Measurements from ENCODE around the gene IL22RA2. TPM values are rescaled to one million over a fixed set of nuclear protein-coding genes. Genes with fewer than 3 reads are reported as not detected.

Gene IL22RA2
- polyA plus RNA-seq, 3 donors: not detected

GRCh38 chr6:137102050-137102848 is 71.2 kb downstream of the IL22RA2 start:
- Mint-ChIP-seq H3K9me3 (peaks cover 0 to 9% (median 4%) of the 10 kb centered on the region in 7 donors), H3K4me1 (no peaks in the 10 kb centered on the region), H3K36me3 (no peaks in the 10 kb centered on the region), H3K4me3 (no peak overlapping the region), H3K27ac (peak overlapping the region in 1 of 7 donors; percentile 84), H3K27me3 (ENCODE audit: low read depth in 3 of 3) (peaks cover 0 to 2% (median 1%) of the 10 kb centered on the region in 3 donors)
- H3K9me3 ChIP-seq (replicated peaks in 1 of 2; ENCODE audit: control insufficient read depth in 1 of 2, insufficient read depth in 1 of 2, low read length in 2 of 2): no peaks in the 10 kb centered on the region
- H3K27me3 ChIP-seq (ENCODE audit: control insufficient read depth in 2 of 2, insufficient read depth in 2 of 2, low read length in 2 of 2): no peaks in the 10 kb centered on the region
- DNase-seq: no peak
- no peaks in the 10 kb centered on the region for H3K4me1 ChIP-seq (ENCODE audit: control insufficient read depth in 1 of 2, insufficient read depth in 2 of 2, low read length in 2 of 2)
- H3K27ac ChIP-seq (ENCODE audit: low read depth in 1 of 2, low read length in 2 of 2): no peak overlapping the region
- intact Hi-C loops (cut with micrococcal nuclease): no loop called here
- no peaks in the 10 kb centered on the region for H3K79me2 ChIP-seq (ENCODE audit: insufficient read depth, low read length)
- H3K4me3 ChIP-seq (replicated peaks in 1 of 3; ENCODE audit: low read depth in 2 of 3, low read length in 3 of 3): no peak overlapping the region
- TF ChIP-seq, protein P1, sequence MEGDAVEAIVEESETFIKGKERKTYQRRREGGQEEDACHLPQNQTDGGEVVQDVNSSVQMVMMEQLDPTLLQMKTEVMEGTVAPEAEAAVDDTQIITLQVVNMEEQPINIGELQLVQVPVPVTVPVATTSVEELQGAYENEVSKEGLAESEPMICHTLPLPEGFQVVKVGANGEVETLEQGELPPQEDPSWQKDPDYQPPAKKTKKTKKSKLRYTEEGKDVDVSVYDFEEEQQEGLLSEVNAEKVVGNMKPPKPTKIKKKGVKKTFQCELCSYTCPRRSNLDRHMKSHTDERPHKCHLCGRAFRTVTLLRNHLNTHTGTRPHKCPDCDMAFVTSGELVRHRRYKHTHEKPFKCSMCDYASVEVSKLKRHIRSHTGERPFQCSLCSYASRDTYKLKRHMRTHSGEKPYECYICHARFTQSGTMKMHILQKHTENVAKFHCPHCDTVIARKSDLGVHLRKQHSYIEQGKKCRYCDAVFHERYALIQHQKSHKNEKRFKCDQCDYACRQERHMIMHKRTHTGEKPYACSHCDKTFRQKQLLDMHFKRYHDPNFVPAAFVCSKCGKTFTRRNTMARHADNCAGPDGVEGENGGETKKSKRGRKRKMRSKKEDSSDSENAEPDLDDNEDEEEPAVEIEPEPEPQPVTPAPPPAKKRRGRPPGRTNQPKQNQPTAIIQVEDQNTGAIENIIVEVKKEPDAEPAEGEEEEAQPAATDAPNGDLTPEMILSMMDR (IDR thresholded peaks at IDR 0.05): no peak
- H3K4me2 ChIP-seq (replicated peaks; ENCODE audit: extremely low read depth, low read length, poor library complexity, severe bottlenecking): no peak overlapping the region
- no peak overlapping the region for H2AFZ ChIP-seq (ENCODE audit: insufficient read depth, low read depth, low read length, poor library complexity, severe bottlenecking)
- no peaks in the 10 kb centered on the region for H3K36me3 ChIP-seq (replicated peaks in 1 of 2; ENCODE audit: control insufficient read depth in 1 of 2, insufficient read depth in 2 of 2, low read length in 2 of 2)
- H3K9ac ChIP-seq (ENCODE audit: insufficient read depth, low read length, poor library complexity, severe bottlenecking): no peak overlapping the region
- no peaks in the 10 kb centered on the region for H4K20me1 ChIP-seq (ENCODE audit: insufficient read depth, low read length)
- WGBS (ENCODE audit: insufficient coverage): no CpG with 5 or more reads among the region's 3 CpGs

- peaks cover 0 to 9% of the 10 kb centered on the region in 2 donors for H3K4me1 ChIP-seq (ENCODE audit: control insufficient read depth in 1 of 2, insufficient read depth in 2 of 2, low read length in 2 of 2)
- H3K27ac ChIP-seq (ENCODE audit: low read depth in 1 of 2, low read length in 2 of 2): no peak overlapping the region
- 100% methylated on average over 1 of the region's 8 CpGs for WGBS (ENCODE audit: insufficient coverage)
- intact Hi-C loops (cut with micrococcal nuclease): loop anchor here in 1 of 2 donors (5.0 kb wide), 1 partner anchor 317 kb away; no protein-coding TSS in a partner anchor
- H3K27me3 Mint-ChIP-seq (ENCODE audit: low read depth in 3 of 3): no peaks in the 10 kb centered on the region
- H4K20me1 ChIP-seq (ENCODE audit: insufficient read depth, low read length): no peaks in the 10 kb centered on the region
- TF ChIP-seq, protein P1 (IDR thresholded peaks at IDR 0.05): no peak
- no peak for DNase-seq
- no peak overlapping the region for H3K4me3 ChIP-seq (replicated peaks in 1 of 3; ENCODE audit: low read depth in 2 of 3, low read length in 3 of 3)
- no peak overlapping the region for H3K27ac Mint-ChIP-seq
- no peaks in the 10 kb centered on the region for H3K27me3 ChIP-seq (ENCODE audit: control insufficient read depth in 2 of 2, insufficient read depth in 2 of 2, low read length in 2 of 2)
- H3K4me1 Mint-ChIP-seq: peaks cover 9% of the 10 kb centered on the region
- no peaks in the 10 kb centered on the region for H3K36me3 Mint-ChIP-seq
- H3K79me2 ChIP-seq (ENCODE audit: insufficient read depth, low read length): no peaks in the 10 kb centered on the region
- H3K9me3 ChIP-seq (replicated peaks in 1 of 2; ENCODE audit: control insufficient read depth in 1 of 2, insufficient read depth in 1 of 2, low read length in 2 of 2): no peaks in the 10 kb centered on the region
- H3K36me3 ChIP-seq (replicated peaks in 1 of 2; ENCODE audit: control insufficient read depth in 1 of 2, insufficient read depth in 2 of 2, low read length in 2 of 2): no peaks in the 10 kb centered on the region
- no peak overlapping the region for H2AFZ ChIP-seq (ENCODE audit: insufficient read depth, low read depth, low read length, poor library complexity, severe bottlenecking)
- H3K9me3 Mint-ChIP-seq: peaks cover 0 to 8% (median 0%) of the 10 kb centered on the region in 7 donors
- H3K9ac ChIP-seq (ENCODE audit: insufficient read depth, low read length, poor library complexity, severe bottlenecking): no peak overlapping the region
- no peak overlapping the region for H3K4me3 Mint-ChIP-seq
- H3K4me2 ChIP-seq (replicated peaks; ENCODE audit: extremely low read depth, low read length, poor library complexity, severe bottlenecking): no peak overlapping the region
These were observed 73.6 kb downstream of the IL22RA2 start for GRCh38 chr6:137099689-137100403.

All from CD14-positive monocyte (primary cell).